ENCODE measurements around the gene TIMM22. TPM values are rescaled to one million over a fixed set of nuclear protein-coding genes. Genes with fewer than 3 reads are reported as not detected.

Gene TIMM22
- total RNA-seq, 1 experiment from 2014 or later = 20.0 TPM

DNA sequence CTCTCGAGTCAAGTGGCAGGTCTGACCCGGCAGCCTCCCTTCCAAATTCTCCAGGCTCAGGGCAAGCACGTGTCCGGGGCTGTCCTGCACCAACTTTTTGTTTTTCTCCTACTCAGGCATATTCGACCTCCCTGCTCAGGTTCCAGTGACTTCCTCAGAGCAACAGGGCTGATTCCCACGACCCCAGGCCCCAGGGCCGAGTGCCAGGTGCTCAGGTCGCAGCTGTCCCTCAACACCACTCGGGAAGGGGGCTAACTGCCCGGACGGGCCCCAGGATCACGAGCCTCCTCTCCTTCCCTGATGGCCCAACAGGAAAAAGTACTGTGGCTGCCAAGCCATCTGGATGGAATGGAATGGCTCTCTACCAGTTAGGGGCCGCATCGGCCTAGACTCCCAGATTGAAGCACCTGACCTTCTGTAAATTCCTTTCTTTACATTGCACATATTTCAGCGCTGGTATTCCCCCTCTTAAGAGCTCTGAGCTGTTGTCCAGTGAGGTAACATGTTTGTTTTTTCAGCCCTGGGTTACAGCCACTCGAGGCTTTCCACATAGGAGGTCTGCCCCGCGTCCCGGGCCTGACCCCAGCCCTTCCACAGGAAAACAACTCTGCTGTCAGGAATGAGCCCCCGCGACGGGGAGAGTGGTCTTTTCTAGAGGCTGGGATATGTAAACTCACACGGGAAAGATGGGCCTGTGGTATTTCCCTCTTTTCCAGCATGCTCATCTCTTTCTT, 42.3 kb upstream of the TIMM22 start:
- ChIA-PET CTCF (no interaction called here), POLR2A (ENCODE audit: low non-redundant PET) (no interaction called here)
- no peak for TF ChIP-seq EZH2 (IDR thresholded peaks at IDR 0.05; ENCODE audit: borderline replicate concordance, low read depth, low read length, poor library complexity, severe bottlenecking)
- TF ChIP-seq, protein P1, sequence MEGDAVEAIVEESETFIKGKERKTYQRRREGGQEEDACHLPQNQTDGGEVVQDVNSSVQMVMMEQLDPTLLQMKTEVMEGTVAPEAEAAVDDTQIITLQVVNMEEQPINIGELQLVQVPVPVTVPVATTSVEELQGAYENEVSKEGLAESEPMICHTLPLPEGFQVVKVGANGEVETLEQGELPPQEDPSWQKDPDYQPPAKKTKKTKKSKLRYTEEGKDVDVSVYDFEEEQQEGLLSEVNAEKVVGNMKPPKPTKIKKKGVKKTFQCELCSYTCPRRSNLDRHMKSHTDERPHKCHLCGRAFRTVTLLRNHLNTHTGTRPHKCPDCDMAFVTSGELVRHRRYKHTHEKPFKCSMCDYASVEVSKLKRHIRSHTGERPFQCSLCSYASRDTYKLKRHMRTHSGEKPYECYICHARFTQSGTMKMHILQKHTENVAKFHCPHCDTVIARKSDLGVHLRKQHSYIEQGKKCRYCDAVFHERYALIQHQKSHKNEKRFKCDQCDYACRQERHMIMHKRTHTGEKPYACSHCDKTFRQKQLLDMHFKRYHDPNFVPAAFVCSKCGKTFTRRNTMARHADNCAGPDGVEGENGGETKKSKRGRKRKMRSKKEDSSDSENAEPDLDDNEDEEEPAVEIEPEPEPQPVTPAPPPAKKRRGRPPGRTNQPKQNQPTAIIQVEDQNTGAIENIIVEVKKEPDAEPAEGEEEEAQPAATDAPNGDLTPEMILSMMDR (conservative IDR thresholded peaks at IDR 0.05; ENCODE audit: low read depth, low read length) = no peak
- no peak for DNase-seq (ENCODE audit: low spot score)
- Histone ChIP-seq H3K36me3 (ENCODE audit: insufficient read depth, low read length, poor library complexity, severe bottlenecking) (no peaks in the 10 kb centered on the region), H3K4me1 (ENCODE audit: insufficient read depth, low read length, poor library complexity, severe bottlenecking) (peaks cover 12% of the 10 kb centered on the region), H3K9me3 (ENCODE audit: low read depth, low read length, poor library complexity, severe bottlenecking) (no peaks in the 10 kb centered on the region), H3K27me3 (replicated peaks; ENCODE audit: insufficient read depth, low read depth, low read length, poor library complexity) (no peaks in the 10 kb centered on the region), H3K27ac (ENCODE audit: low read depth, low read length, poor library complexity, severe bottlenecking) (no peak overlapping the region), H3K4me3 (ENCODE audit: low read depth, low read length, poor library complexity, severe bottlenecking) (no peak overlapping the region)
- no TSS peak for BruUV-seq (replicated peaks)
- intact Hi-C loops (cut with micrococcal nuclease; ENCODE audit: unreplicated experiment) = no loop called here

DNA sequence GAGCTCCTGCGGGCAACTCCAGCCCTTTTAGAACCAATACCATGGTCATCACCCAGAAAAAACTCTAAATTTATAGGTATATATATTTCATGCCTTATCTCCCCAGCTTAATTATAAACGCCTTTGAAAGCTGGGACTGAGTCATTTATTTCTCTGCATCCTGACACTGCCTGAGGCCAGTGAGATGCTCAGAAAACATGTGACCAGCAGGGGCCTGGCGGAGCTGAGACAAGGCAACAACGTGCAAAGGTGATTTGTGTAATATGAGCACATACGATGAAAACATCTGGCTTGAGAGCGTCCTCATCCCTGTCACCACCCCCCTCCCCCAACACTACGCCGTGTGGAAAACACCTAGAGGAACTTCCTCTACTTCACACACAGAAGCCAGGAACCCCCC, 40.0 kb upstream of the TIMM22 start:
- Histone ChIP-seq H3K36me3 (ENCODE audit: insufficient read depth, low read length, poor library complexity, severe bottlenecking) (no peaks in the 10 kb centered on the region), H3K27ac (ENCODE audit: low read depth, low read length, poor library complexity, severe bottlenecking) (no peak overlapping the region), H3K4me3 (ENCODE audit: low read depth, low read length, poor library complexity, severe bottlenecking) (no peak overlapping the region), H3K4me1 (ENCODE audit: insufficient read depth, low read length, poor library complexity, severe bottlenecking) (no peaks in the 10 kb centered on the region), H3K27me3 (replicated peaks; ENCODE audit: insufficient read depth, low read depth, low read length, poor library complexity) (no peaks in the 10 kb centered on the region), H3K9me3 (ENCODE audit: low read depth, low read length, poor library complexity, severe bottlenecking) (no peaks in the 10 kb centered on the region)
- TF ChIP-seq, protein P1 (conservative IDR thresholded peaks at IDR 0.05; ENCODE audit: low read depth, low read length) = no peak
- no peak for TF ChIP-seq EZH2 (IDR thresholded peaks at IDR 0.05; ENCODE audit: borderline replicate concordance, low read depth, low read length, poor library complexity, severe bottlenecking)
- no peak for DNase-seq (ENCODE audit: low spot score)
- BruUV-seq (replicated peaks) = no TSS peak
- ChIA-PET CTCF (no interaction called here), POLR2A (ENCODE audit: low non-redundant PET) (no interaction called here)
- intact Hi-C loops (cut with micrococcal nuclease; ENCODE audit: unreplicated experiment) = no loop called here

DNA sequence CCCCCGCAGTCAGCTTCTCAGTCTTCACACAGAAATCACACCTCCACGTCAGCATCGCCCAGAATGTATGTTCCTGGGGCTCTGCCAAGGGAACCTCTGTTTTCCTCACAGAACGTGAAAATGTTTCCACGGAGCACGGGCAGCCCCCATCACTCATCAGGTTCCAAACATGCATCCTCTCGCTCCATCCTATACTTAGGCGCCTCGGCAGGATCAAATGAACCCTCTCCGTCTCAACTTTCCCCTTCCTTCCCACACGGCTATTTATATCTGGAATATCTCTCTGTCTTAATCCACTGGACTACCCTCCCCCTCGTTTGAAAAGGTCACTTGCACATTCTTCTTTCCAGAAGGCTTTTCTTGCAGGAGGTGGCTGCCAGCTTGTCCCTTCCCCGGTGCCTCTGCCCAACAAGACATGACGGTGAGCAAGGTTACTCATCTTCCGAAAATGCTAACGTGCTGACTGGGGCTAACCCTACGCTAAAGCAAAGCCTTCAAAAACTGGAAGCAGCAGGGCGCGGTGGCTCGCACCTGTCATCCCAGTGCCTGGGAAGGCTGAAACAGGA, 39.0 kb upstream of the TIMM22 start:
- ChIA-PET POLR2A (ENCODE audit: low non-redundant PET) (no interaction called here), CTCF (no interaction called here)
- BruUV-seq (replicated peaks) = no TSS peak
- Histone ChIP-seq H3K27ac (ENCODE audit: low read depth, low read length, poor library complexity, severe bottlenecking) (no peak overlapping the region), H3K4me1 (ENCODE audit: insufficient read depth, low read length, poor library complexity, severe bottlenecking) (no peaks in the 10 kb centered on the region), H3K27me3 (replicated peaks; ENCODE audit: insufficient read depth, low read depth, low read length, poor library complexity) (no peaks in the 10 kb centered on the region), H3K36me3 (ENCODE audit: insufficient read depth, low read length, poor library complexity, severe bottlenecking) (no peaks in the 10 kb centered on the region), H3K9me3 (ENCODE audit: low read depth, low read length, poor library complexity, severe bottlenecking) (no peaks in the 10 kb centered on the region), H3K4me3 (ENCODE audit: low read depth, low read length, poor library complexity, severe bottlenecking) (no peak overlapping the region)
- DNase-seq (ENCODE audit: low spot score) = no peak
- TF ChIP-seq, protein P1 (conservative IDR thresholded peaks at IDR 0.05; ENCODE audit: low read depth, low read length) = no peak
- TF ChIP-seq EZH2 (IDR thresholded peaks at IDR 0.05; ENCODE audit: borderline replicate concordance, low read depth, low read length, poor library complexity, severe bottlenecking) = no peak
- intact Hi-C loops (cut with micrococcal nuclease; ENCODE audit: unreplicated experiment) = no loop called here

All from A673 (cell line).